K562 (cell line): Measurements from ENCODE around the gene TMEM184C.

Source experiments
- HEY1 ChIP-seq: fragments of 250-450 bp; sonication (Bioruptor Pico); IDR thresholded peaks from 2 replicates; pipeline ENCODE4 v1.5.0; 2020; ENCODE audit warnings: mild to moderate bottlenecking, moderate library complexity, borderline replicate concordance
- POLR2AphosphoS5 ChIP-seq: IDR thresholded peaks from 2 replicates; pipeline ENCODE4 v1.6.1; 2011; ENCODE audit warnings: mild to moderate bottlenecking, low read depth, low read length, moderate library complexity; ENCODE audit not compliant: control insufficient read depth, insufficient read depth

DNA sequence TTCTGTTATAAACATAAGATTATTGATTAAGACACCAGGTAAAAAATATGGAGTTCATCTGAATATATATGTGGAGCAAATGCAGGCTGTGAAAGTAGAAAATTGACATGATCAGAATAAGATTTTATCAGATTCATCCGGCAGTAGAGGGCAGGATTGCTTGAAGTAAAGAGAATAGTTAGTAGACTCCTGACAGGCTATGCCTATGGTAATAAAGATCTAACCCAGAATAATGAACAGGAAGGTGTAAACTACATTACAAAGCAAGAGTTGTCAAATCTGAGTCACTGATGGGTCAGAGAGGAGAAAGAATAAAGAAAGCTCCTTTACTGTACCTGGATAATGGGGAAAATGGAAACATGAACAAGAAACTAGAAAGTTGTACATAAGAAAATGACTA, 20.8 kb upstream of the TMEM184C start:
- TF ChIP-seq HEY1 (CRISPR knock-in tag) (no peak), POLR2AphosphoS5 (no peak)
